GM12878 (cell line): Measurements from ENCODE around the gene RNF167. TPM values are rescaled to one million over a fixed set of nuclear protein-coding genes. Genes with fewer than 3 reads are reported as not detected.

ENCODE experiments used
- CEBPB ChIP-seq, 2 experiments: fragments of 150-350 bp in 1 of 2; IDR thresholded peaks; 2 replicates each; pipeline ENCODE4 v1.6.1; 2012 to 2014; ENCODE audit warnings: low read depth in 2 of 2, low read length in 2 of 2, borderline replicate concordance in 1 of 2, inconsistent platforms in 1 of 2
- CHD4 ChIP-seq: fragments of 200-600 bp; sonication (generic); IDR thresholded peaks from 2 replicates; pipeline ENCODE4 v1.6.1; 2016; ENCODE audit warnings: mild to moderate bottlenecking
- EGR1 ChIP-seq, 2 experiments: IDR thresholded peaks; 1 replicate in 1 of 2; 2 replicates in 1 of 2; pipeline ENCODE4 v1.6.1; 2011 to 2012; ENCODE audit warnings: low read depth in 2 of 2, low read length in 2 of 2, borderline replicate concordance in 1 of 2, mild to moderate bottlenecking in 1 of 2, moderate library complexity in 1 of 2
- HDAC2 ChIP-seq: fragments of 200-600 bp; sonication (generic); IDR thresholded peaks from 2 replicates; pipeline ENCODE4 v1.6.1; 2017
- KAT2A ChIP-seq: conservative IDR thresholded peaks from 2 replicates; pipeline ENCODE4 v1.6.1; 2011; ENCODE audit warnings: low read depth, low read length; ENCODE audit not compliant: control insufficient read depth
- KLF5 ChIP-seq: fragments of 450-650 bp; IDR thresholded peaks from 2 replicates; pipeline ENCODE4 v1.6.1; 2014; ENCODE audit warnings: mild to moderate bottlenecking; ENCODE audit not compliant: partially characterized antibody
- NFIC ChIP-seq: IDR thresholded peaks from 2 replicates; pipeline ENCODE4 v1.6.1; 2012; ENCODE audit warnings: low read depth, mild to moderate bottlenecking, inconsistent platforms, low read length, moderate library complexity
- SMAD5 ChIP-seq: IDR thresholded peaks from 2 replicates; pipeline ENCODE4 v1.6.1; 2016; ENCODE audit warnings: antibody characterized with exemption, low read depth
- SREBF1 ChIP-seq: IDR thresholded peaks from 2 replicates; pipeline ENCODE4 v1.6.1; 2012; ENCODE audit warnings: mild to moderate bottlenecking, low read length
- YBX1 ChIP-seq: fragments of 450-650 bp; IDR thresholded peaks from 2 replicates; pipeline ENCODE4 v1.6.1; 2016; ENCODE audit warnings: antibody characterized with exemption
- ZNF687 ChIP-seq: fragments of 450-650 bp; IDR thresholded peaks from 2 replicates; pipeline ENCODE4 v1.6.1; 2017; ENCODE audit warnings: mild to moderate bottlenecking, moderate library complexity
- polyA plus RNA-seq, 11 experiments: library from polyadenylated mRNA; depleted of rRNA in 4 of 11; unstranded in 6 of 11; stranded (reverse) in 5 of 11; fragments of >200 nt; fragmentation: Nextera tagmentation in 4 of 11; fragmentation: Illumina TruSeq in 1 of 11; extraction: Ambion mirVana in 4 of 11; extraction: Trizol in 1 of 11; gene quantifications; 1 replicate in 1 of 11; 2 replicates in 10 of 11; pipeline versions ENCODE4 v1.2.1 to v1.2.3, GENCODE V29; 2011 to 2016; ENCODE audit warnings: inconsistent platforms in 2 of 11, missing spikeins in 2 of 11, low read depth in 1 of 11
- total RNA-seq, 4 experiments: library from RNA; depleted of rRNA in 3 of 4; stranded (reverse); fragments of >200 nt in 3 of 4; fragmentation: Illumina TruSeq in 1 of 4; extraction: Trizol in 1 of 4; gene quantifications; 2 replicates each; pipeline versions ENCODE4 v1.2.1 to v1.2.3, GENCODE V29; 2013 to 2021
- TF ChIP-seq, protein P1 (sequence below): fragments of 450-650 bp; IDR thresholded peaks from 2 replicates; pipeline ENCODE4 v1.6.1; 2017; ENCODE audit warnings: antibody characterized with exemption, mild to moderate bottlenecking, moderate library complexity
- TF ChIP-seq, protein P2 (sequence below), 3 experiments: IDR thresholded peaks in 2 of 3; conservative IDR thresholded peaks in 1 of 3; 2 replicates each; pipeline ENCODE4 v1.5.1; 2011; ENCODE audit warnings: low read depth in 3 of 3, low read length in 3 of 3, mild to moderate bottlenecking in 3 of 3, control low read depth in 2 of 3, moderate library complexity in 2 of 3, inconsistent platforms in 1 of 3, mixed read lengths in 1 of 3; ENCODE audit not compliant: control insufficient read depth in 2 of 3, insufficient read depth in 1 of 3; ENCODE audit errors: extremely low read depth in 1 of 3
- TF ChIP-seq, protein P3 (sequence below): fragments of 450-650 bp; formaldehyde crosslinking; IDR thresholded peaks from 2 replicates; pipeline ENCODE4 v1.4.0; 2022; ENCODE audit warnings: mild to moderate bottlenecking, moderate library complexity
- TF ChIP-seq, protein P4 (sequence below): fragments of 150-350 bp; IDR thresholded peaks from 2 replicates; pipeline ENCODE4 v1.6.1; 2014; ENCODE audit warnings: mild to moderate bottlenecking, low read depth, low read length

The RNF167 gene
- total and polyA plus RNA-seq, 10 of the 15 experiments (the other 5 are each of a cell fraction or from before 2014, with no cell fraction given), result 33.6 to 147 (median 57.6) TPM

- TF ChIP-seq CEBPB (IDR thresholded peaks at IDR 0.05; ENCODE audit: borderline replicate concordance in 1 of 2, low read depth in 2 of 2, low read length in 2 of 2) (no peak), SREBF1 (no peak), KLF5 (no peak), SMAD5 (no peak), ZNF687 (no peak), HDAC2 (no peak), CHD4 (no peak), YBX1 (no peak), KAT2A (no peak), NFIC (0 out of 2 replicates have a peak, but pooled peaks have one; percentile 28), EGR1 (IDR thresholded peaks at IDR 0.05; ENCODE audit: borderline replicate concordance in 1 of 2, low read depth in 2 of 2, low read length in 2 of 2) (no peak)
- TF ChIP-seq, protein P1, sequence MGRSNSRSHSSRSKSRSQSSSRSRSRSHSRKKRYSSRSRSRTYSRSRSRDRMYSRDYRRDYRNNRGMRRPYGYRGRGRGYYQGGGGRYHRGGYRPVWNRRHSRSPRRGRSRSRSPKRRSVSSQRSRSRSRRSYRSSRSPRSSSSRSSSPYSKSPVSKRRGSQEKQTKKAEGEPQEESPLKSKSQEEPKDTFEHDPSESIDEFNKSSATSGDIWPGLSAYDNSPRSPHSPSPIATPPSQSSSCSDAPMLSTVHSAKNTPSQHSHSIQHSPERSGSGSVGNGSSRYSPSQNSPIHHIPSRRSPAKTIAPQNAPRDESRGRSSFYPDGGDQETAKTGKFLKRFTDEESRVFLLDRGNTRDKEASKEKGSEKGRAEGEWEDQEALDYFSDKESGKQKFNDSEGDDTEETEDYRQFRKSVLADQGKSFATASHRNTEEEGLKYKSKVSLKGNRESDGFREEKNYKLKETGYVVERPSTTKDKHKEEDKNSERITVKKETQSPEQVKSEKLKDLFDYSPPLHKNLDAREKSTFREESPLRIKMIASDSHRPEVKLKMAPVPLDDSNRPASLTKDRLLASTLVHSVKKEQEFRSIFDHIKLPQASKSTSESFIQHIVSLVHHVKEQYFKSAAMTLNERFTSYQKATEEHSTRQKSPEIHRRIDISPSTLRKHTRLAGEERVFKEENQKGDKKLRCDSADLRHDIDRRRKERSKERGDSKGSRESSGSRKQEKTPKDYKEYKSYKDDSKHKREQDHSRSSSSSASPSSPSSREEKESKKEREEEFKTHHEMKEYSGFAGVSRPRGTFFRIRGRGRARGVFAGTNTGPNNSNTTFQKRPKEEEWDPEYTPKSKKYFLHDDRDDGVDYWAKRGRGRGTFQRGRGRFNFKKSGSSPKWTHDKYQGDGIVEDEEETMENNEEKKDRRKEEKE, result no peak
- TF ChIP-seq, protein P2, sequence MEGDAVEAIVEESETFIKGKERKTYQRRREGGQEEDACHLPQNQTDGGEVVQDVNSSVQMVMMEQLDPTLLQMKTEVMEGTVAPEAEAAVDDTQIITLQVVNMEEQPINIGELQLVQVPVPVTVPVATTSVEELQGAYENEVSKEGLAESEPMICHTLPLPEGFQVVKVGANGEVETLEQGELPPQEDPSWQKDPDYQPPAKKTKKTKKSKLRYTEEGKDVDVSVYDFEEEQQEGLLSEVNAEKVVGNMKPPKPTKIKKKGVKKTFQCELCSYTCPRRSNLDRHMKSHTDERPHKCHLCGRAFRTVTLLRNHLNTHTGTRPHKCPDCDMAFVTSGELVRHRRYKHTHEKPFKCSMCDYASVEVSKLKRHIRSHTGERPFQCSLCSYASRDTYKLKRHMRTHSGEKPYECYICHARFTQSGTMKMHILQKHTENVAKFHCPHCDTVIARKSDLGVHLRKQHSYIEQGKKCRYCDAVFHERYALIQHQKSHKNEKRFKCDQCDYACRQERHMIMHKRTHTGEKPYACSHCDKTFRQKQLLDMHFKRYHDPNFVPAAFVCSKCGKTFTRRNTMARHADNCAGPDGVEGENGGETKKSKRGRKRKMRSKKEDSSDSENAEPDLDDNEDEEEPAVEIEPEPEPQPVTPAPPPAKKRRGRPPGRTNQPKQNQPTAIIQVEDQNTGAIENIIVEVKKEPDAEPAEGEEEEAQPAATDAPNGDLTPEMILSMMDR (IDR thresholded peaks at IDR 0.05 in 2 of 3, conservative IDR thresholded peaks at IDR 0.05 in 1 of 3; ENCODE audit: control insufficient read depth in 2 of 3, extremely low read depth in 1 of 3, insufficient read depth in 1 of 3, low read depth in 3 of 3, low read length in 3 of 3), result no peak
- TF ChIP-seq, protein P3, sequence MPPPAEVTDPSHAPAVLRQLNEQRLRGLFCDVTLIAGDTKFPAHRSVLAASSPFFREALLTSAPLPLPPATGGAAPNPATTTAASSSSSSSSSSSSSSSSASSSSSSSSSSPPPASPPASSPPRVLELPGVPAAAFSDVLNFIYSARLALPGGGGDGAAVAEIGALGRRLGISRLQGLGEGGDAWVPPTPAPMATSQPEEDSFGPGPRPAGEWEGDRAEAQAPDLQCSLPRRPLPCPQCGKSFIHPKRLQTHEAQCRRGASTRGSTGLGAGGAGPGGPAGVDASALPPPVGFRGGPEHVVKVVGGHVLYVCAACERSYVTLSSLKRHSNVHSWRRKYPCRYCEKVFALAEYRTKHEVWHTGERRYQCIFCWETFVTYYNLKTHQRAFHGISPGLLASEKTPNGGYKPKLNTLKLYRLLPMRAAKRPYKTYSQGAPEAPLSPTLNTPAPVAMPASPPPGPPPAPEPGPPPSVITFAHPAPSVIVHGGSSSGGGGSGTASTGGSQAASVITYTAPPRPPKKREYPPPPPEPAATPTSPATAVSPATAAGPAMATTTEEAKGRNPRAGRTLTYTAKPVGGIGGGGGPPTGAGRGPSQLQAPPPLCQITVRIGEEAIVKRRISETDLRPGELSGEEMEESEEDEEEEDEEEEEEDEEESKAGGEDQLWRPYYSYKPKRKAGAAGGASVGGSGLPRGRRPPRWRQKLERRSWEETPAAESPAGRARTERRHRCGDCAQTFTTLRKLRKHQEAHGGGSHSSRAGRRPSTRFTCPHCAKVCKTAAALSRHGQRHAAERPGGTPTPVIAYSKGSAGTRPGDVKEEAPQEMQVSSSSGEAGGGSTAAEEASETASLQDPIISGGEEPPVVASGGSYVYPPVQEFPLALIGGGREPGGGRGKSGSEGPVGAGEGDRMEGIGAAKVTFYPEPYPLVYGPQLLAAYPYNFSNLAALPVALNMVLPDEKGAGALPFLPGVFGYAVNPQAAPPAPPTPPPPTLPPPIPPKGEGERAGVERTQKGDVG, result no peak
- TF ChIP-seq, protein P4, sequence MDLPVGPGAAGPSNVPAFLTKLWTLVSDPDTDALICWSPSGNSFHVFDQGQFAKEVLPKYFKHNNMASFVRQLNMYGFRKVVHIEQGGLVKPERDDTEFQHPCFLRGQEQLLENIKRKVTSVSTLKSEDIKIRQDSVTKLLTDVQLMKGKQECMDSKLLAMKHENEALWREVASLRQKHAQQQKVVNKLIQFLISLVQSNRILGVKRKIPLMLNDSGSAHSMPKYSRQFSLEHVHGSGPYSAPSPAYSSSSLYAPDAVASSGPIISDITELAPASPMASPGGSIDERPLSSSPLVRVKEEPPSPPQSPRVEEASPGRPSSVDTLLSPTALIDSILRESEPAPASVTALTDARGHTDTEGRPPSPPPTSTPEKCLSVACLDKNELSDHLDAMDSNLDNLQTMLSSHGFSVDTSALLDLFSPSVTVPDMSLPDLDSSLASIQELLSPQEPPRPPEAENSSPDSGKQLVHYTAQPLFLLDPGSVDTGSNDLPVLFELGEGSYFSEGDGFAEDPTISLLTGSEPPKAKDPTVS, result no peak
Observed at GRCh38 chr17:4931963-4932362, 8.1 kb upstream of the RNF167 start, which contains the start of gene GP1BA (continued).
